ENCODE results near the gene ST3GAL4. TPM values are rescaled to one million over a fixed set of nuclear protein-coding genes. Genes with fewer than 3 reads are reported as not detected.

ST3GAL4 gene
- total RNA-seq, 6 experiments from 2014 or later: 25.9 to 34.6 (median 30.0) TPM

- no peak for DNase-seq
- Mint-ChIP-seq H3K4me3 (no peak overlapping the region), H3K27me3 (ENCODE audit: insufficient read depth) (peaks cover 7% of the 10 kb centered on the region), H3K4me1 (ENCODE audit: low read depth) (no peaks in the 10 kb centered on the region), H3K36me3 (ENCODE audit: low read depth) (peaks cover 1% of the 10 kb centered on the region), H3K9me3 (peaks cover under 1% of the 10 kb centered on the region; the same call in 1 of the 2 replicates), H3K27ac (no peak overlapping the region)
- no peak for TF ChIP-seq CTCF (IDR thresholded peaks at IDR 0.05)
Observed at GRCh38 chr11:126456783-126457542, 101.5 kb downstream of the ST3GAL4 start.

GRCh38 chr11:126457817-126458216, 102.3 kb downstream of the ST3GAL4 start:
- no peaks in the 10 kb centered on the region for H3K9me3 Mint-ChIP-seq
- TF ChIP-seq CTCF (IDR thresholded peaks at IDR 0.05): no peak
- no peak for DNase-seq
- H3K4me1 Mint-ChIP-seq (ENCODE audit: low read depth): no peaks in the 10 kb centered on the region
- H3K36me3 Mint-ChIP-seq (ENCODE audit: low read depth): no peaks in the 10 kb centered on the region
- H3K27me3 Mint-ChIP-seq (ENCODE audit: insufficient read depth): peaks cover 9% of the 10 kb centered on the region
- H3K4me3 Mint-ChIP-seq: no peak overlapping the region
- no peak overlapping the region for H3K27ac Mint-ChIP-seq

- Mint-ChIP-seq H3K27me3 (ENCODE audit: insufficient read depth) (peaks cover 6% of the 10 kb centered on the region), H3K36me3 (ENCODE audit: low read depth) (peaks cover 6% of the 10 kb centered on the region; the same call in 1 of the 2 replicates), H3K4me3 (no peak overlapping the region), H3K4me1 (ENCODE audit: low read depth) (no peaks in the 10 kb centered on the region), H3K9me3 (no peaks in the 10 kb centered on the region; the same call in 1 of the 2 replicates), H3K27ac (no peak overlapping the region)
- TF ChIP-seq CTCF (IDR thresholded peaks at IDR 0.05): no peak
- no peak for DNase-seq
Observed at GRCh38 chr11:126459691-126460281, 104.3 kb downstream of the ST3GAL4 start.

GRCh38 chr11:126460417-126461095, 105.1 kb downstream of the ST3GAL4 start:
- no peaks in the 10 kb centered on the region; the same call in 1 of the 2 replicates for H3K9me3 Mint-ChIP-seq
- peaks cover 9% of the 10 kb centered on the region; the same call in 1 of the 2 replicates for H3K36me3 Mint-ChIP-seq (ENCODE audit: low read depth)
- no peak for DNase-seq
- no peak overlapping the region for H3K27ac Mint-ChIP-seq
- peaks cover 2% of the 10 kb centered on the region for H3K4me1 Mint-ChIP-seq (ENCODE audit: low read depth)
- no peak for TF ChIP-seq CTCF (IDR thresholded peaks at IDR 0.05)
- H3K27me3 Mint-ChIP-seq (ENCODE audit: insufficient read depth): peaks cover 6% of the 10 kb centered on the region
- no peak overlapping the region for H3K4me3 Mint-ChIP-seq

GRCh38 chr11:126461096-126461440, 105.6 kb downstream of the ST3GAL4 start:
- no peak for TF ChIP-seq CTCF (IDR thresholded peaks at IDR 0.05)
- H3K27me3 Mint-ChIP-seq (ENCODE audit: insufficient read depth): peaks cover 6% of the 10 kb centered on the region
- no peak for DNase-seq

More at GRCh38 chr11:126461096-126461440, 105.6 kb downstream of the ST3GAL4 start:
- no peak overlapping the region for H3K4me3 Mint-ChIP-seq
- no peaks in the 10 kb centered on the region; the same call in 1 of the 2 replicates for H3K9me3 Mint-ChIP-seq
- H3K4me1 Mint-ChIP-seq (ENCODE audit: low read depth): peaks cover 7% of the 10 kb centered on the region
- H3K36me3 Mint-ChIP-seq (ENCODE audit: low read depth): peaks cover 9% of the 10 kb centered on the region; the same call in 1 of the 2 replicates
- no peak overlapping the region for H3K27ac Mint-ChIP-seq

Data from HFFc6 (cell line).